Fibroblast of lung (primary cell): Measurements from ENCODE around the gene SLC12A6.

Experiments used
- CTCF ChIP-seq, 2 donors: IDR thresholded peaks in 1 of 2; conservative IDR thresholded peaks in 1 of 2; 1 replicate in 1 of 2; 2 replicates in 1 of 2; pipeline ENCODE4 v1.5.1; 2011 to 2012; ENCODE audit warnings: low read length in 2 of 2, control low read depth in 1 of 2, inconsistent platforms in 1 of 2, low read depth in 1 of 2, mild to moderate bottlenecking in 1 of 2
- EZH2 ChIP-seq: IDR thresholded peaks from 2 replicates; pipeline ENCODE4 v1.5.1; 2012; ENCODE audit warnings: low read length, control low read depth, mild to moderate bottlenecking; ENCODE audit errors: missing control alignments

DNA sequence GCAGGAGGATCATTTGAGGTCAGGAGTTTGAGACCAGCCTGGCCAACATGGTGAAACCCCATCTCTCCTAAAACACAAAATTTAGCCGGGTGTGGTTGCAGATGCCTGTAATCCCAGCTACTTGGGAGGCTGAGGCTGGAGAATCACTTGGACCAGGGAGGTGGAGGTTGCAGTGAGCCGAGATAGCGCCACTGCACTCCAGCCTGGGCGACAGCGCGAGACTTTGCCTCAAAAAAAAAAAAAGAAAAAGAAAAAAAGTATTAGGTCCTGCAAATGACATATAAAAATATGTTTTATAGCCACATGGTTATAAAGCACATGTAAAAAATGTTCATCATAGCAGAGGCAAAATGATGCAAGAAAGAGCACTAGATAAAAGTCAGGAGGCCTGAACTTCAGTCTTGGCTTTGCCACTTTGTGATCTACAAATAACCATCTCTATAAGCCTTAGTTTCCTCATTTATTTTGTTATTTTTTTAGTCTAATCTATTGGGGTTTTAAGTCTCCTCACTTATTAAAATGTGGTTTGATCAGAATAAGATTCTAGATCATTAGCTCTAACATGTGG lies 4.9 kb downstream of the SLC12A6 start:
- TF ChIP-seq CTCF (conservative IDR thresholded peaks at IDR 0.05 in 1 of 2, IDR thresholded peaks at IDR 0.05 in 1 of 2; ENCODE audit: low read depth in 1 of 2, low read length in 2 of 2) (no peak), EZH2 (no peak)
